Heart left ventricle (tissue), 16 donors: Measurements from ENCODE around the gene CASP8. TPM values are rescaled to one million over a fixed set of nuclear protein-coding genes. Genes with fewer than 3 reads are reported as not detected.

Source experiments
- ATAC-seq, 4 donors: fragments of 200-7000 bp; cut with Tn5 transposase; one replicate each; pipeline ENCODE4 v1.9.1; 2020 to 2022; ENCODE audit warnings: moderate library complexity in 4 of 4, mild to moderate bottlenecking in 3 of 4, moderate number of reproducible peaks in 1 of 4
- DNase-seq, 5 donors: peaks; one replicate each; pipeline ENCODE4 v3.0.0-alpha.2; 2020
- H3K27ac ChIP-seq, 12 donors: fragments of 200-600 bp; sonication (generic) in 4 of 12; one replicate each; pipeline versions ENCODE4 v1.5.0 to v1.8.0; 2016 to 2022; ENCODE audit warnings: mild to moderate bottlenecking in 2 of 12
- H3K27me3 ChIP-seq, 9 donors: fragments of 200-600 bp; sonication (generic) in 2 of 9; one replicate each; pipeline versions ENCODE4 v1.5.1 to v1.8.0; 2016 to 2022; ENCODE audit warnings: mild to moderate bottlenecking in 3 of 9
- H3K36me3 ChIP-seq, 9 donors: fragments of 200-600 bp; sonication (generic) in 2 of 9; one replicate each; pipeline versions ENCODE4 v1.5.0 to v1.8.0; 2018 to 2022; ENCODE audit warnings: mild to moderate bottlenecking in 2 of 9
- H3K4me1 ChIP-seq, 12 donors: fragments of 200-600 bp; sonication (generic) in 4 of 12; one replicate each; pipeline versions ENCODE4 v1.5.0 to v1.8.0; 2016 to 2022; ENCODE audit warnings: mild to moderate bottlenecking in 3 of 12
- H3K4me3 ChIP-seq, 12 donors: fragments of 200-600 bp; sonication (generic) in 4 of 12; one replicate each; pipeline versions ENCODE4 v1.5.0 to v1.8.0; 2017 to 2022; ENCODE audit warnings: mild to moderate bottlenecking in 9 of 12, moderate library complexity in 4 of 12
- H3K9me3 ChIP-seq, 12 donors: fragments of 200-600 bp; sonication (generic) in 4 of 12; one replicate each; pipeline versions ENCODE4 v1.5.0 to v1.8.0; 2016 to 2022; ENCODE audit warnings: mild to moderate bottlenecking in 1 of 12
- POLR2A ChIP-seq, 2 donors: fragments of 450-650 bp; IDR thresholded peaks; one replicate each; pipeline ENCODE4 v1.6.1; 2017; ENCODE audit warnings: antibody characterized with exemption in 2 of 2, mild to moderate bottlenecking in 2 of 2, moderate library complexity in 2 of 2
- WGBS, 4 donors: extraction: QIAGEN DNeasy Blood & Tissue Kit in 2 of 4; methylation state at CpG; one replicate each; pipeline versions ENCODE4 v1.1.5 to v1.1.7; 2013 to 2018; 5-methylcytosine and 5-hydroxymethylcytosine counted together
- intact Hi-C, 10 donors: fragments of 100-400 bp; cut with DNase I; formaldehyde crosslinking; loops; one replicate each; pipeline versions ENCODE4 v1.11.1 to v1.14.2; 2022
- polyA plus RNA-seq, 2 donors: library from polyadenylated mRNA; stranded (reverse); fragments of 200-250 nt; gene quantifications; one replicate each; pipeline ENCODE4 v1.2.3, GENCODE V29; 2013
- total RNA-seq, 9 donors: library from RNA; depleted of rRNA in 2 of 9; stranded (reverse); fragments of >200 nt in 2 of 9; fragmentation: NEBNext Ultra II Directional in 3 of 9; extraction: Animal tissue kit (Norgen Biotek cat#: 25700) in 3 of 9; gene quantifications; one replicate each; pipeline versions ENCODE4 v1.1.0 to v1.2.4, GENCODE V29; 2016 to 2023
- TF ChIP-seq, protein P1 (sequence below), 12 donors: fragments of 200-600 bp; sonication (generic) in 4 of 12; IDR thresholded peaks; one replicate each; pipeline versions ENCODE4 v1.5.0 to v1.8.0; 2018 to 2022; ENCODE audit warnings: antibody characterized with exemption in 12 of 12, mild to moderate bottlenecking in 5 of 12
- donor health status: ischemic (EF 13 %, LVEDD 7.1; RV severe dilation, severe dysfunction).
- donor health status: healthy with polysubstance abuse.
- donor health status: DM: no; HTN: yes; CAD: no.
- donor health status: DM: no; HTN: no; CAD: no.
- donor health status: ischemic (EF 25% LVEDD 6.9; RV normal size, moderate dysfunction).
- donor health status: ischemic (EF 25% LVEDD 5.7; RV mildly dilated, moderate dysfunction).
- donor health status: healthy.
- donor health status: DM: yes; HTN: yes; CAD: no.
- donor health status: ischemic (EF 35%, LVEDD 5.7; RV mildly dilated, moderate dysfunction).
- donor health status: nonischemic (EF 11% LVEDD 7.7; RV severe dilation, severe dysfunction).
- donor health status: DM: yes; HTN: yes; CAD: no.
- donor health status: PGD.
- donor health status: ischemic (EF 29% LVEDD 5.4; RV normal size, mild dysfunction).
- donor health status: nonischemic (EF 23%, LVEDD 6.1; RV moderate dilation, normal function).

The CASP8 gene
- total and polyA plus RNA-seq, 11 donors = 1.8 to 15.7 (median 2.9) TPM

GRCh38 chr2:201320701-201321100 lies 60.4 kb downstream of the CASP8 start:
- Histone ChIP-seq H3K36me3 (peaks cover 0 to 17% (median 0%) of the 10 kb centered on the region in 9 donors), H3K27ac (no peak overlapping the region), H3K4me1 (no peaks in the 10 kb centered on the region), H3K27me3 (no peaks in the 10 kb centered on the region), H3K4me3 (no peak overlapping the region), H3K9me3 (peaks cover 0 to 57% (median 16%) of the 10 kb centered on the region in 12 donors)
- TF ChIP-seq, protein P1, sequence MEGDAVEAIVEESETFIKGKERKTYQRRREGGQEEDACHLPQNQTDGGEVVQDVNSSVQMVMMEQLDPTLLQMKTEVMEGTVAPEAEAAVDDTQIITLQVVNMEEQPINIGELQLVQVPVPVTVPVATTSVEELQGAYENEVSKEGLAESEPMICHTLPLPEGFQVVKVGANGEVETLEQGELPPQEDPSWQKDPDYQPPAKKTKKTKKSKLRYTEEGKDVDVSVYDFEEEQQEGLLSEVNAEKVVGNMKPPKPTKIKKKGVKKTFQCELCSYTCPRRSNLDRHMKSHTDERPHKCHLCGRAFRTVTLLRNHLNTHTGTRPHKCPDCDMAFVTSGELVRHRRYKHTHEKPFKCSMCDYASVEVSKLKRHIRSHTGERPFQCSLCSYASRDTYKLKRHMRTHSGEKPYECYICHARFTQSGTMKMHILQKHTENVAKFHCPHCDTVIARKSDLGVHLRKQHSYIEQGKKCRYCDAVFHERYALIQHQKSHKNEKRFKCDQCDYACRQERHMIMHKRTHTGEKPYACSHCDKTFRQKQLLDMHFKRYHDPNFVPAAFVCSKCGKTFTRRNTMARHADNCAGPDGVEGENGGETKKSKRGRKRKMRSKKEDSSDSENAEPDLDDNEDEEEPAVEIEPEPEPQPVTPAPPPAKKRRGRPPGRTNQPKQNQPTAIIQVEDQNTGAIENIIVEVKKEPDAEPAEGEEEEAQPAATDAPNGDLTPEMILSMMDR (IDR thresholded peaks at IDR 0.05) = no peak
- no peak for TF ChIP-seq POLR2A (IDR thresholded peaks at IDR 0.05)
- no peak for ATAC-seq
- intact Hi-C loops = no loop called here
- 85 to 95% (median 94%) methylated on average over 2 to 4 of the region's 4 CpGs for WGBS, 4 donors
- DNase-seq = no peak

- Histone ChIP-seq H3K4me1 (no peaks in the 10 kb centered on the region), H3K27me3 (no peaks in the 10 kb centered on the region), H3K9me3 (peaks cover 0 to 71% (median 23%) of the 10 kb centered on the region in 12 donors), H3K4me3 (no peak overlapping the region), H3K36me3 (peaks cover 0 to 17% (median 0%) of the 10 kb centered on the region in 9 donors), H3K27ac (no peak overlapping the region)
- TF ChIP-seq, protein P1 (IDR thresholded peaks at IDR 0.05) = no peak
- TF ChIP-seq POLR2A (IDR thresholded peaks at IDR 0.05) = no peak
- ATAC-seq = no peak
- no peak for DNase-seq
- intact Hi-C loops = no loop called here
Measured at GRCh38 chr2:201322772-201323171, 62.4 kb downstream of the CASP8 start.

GRCh38 chr2:201327678-201328077 lies 67.3 kb downstream of the CASP8 start:
- Histone ChIP-seq H3K27ac (no peak overlapping the region), H3K4me1 (no peaks in the 10 kb centered on the region), H3K27me3 (no peaks in the 10 kb centered on the region), H3K4me3 (no peak overlapping the region), H3K9me3 (peaks cover 0 to 51% (median 18%) of the 10 kb centered on the region in 12 donors), H3K36me3 (peaks cover 0 to 15% (median 6%) of the 10 kb centered on the region in 9 donors)
- TF ChIP-seq, protein P1 (IDR thresholded peaks at IDR 0.05) = peak in 1 of 12 donors; percentile 5
- no peak for TF ChIP-seq POLR2A (IDR thresholded peaks at IDR 0.05)
- 84 to 91% (median 89%) methylated on average over 3 of the region's 3 CpGs for WGBS, 4 donors
- intact Hi-C loops = no loop called here
- ATAC-seq (no peak), DNase-seq (no peak)

DNA sequence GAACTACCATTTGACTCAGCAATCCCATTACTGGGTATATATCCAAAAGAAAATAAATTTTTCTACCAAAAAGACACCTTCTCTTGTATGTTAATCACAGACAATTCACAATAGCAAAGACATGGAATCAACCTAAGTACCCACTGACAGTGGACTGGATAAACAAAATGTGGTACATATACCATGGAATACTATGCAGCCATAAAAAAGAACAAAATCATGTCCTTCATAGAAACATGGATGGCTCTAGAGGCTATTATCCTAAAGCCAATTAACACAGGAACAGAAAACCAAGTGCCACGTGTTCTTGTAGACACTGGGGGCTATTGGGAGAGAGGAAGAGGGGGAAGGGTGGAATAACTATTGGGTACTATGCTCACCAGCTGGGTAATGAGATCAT lies 69.1 kb downstream of the CASP8 start:
- H3K9me3 ChIP-seq = peaks cover 0 to 35% (median 7%) of the 10 kb centered on the region in 12 donors
- TF ChIP-seq, protein P1 (IDR thresholded peaks at IDR 0.05) = no peak
- no peak for TF ChIP-seq POLR2A (IDR thresholded peaks at IDR 0.05)
- no peak overlapping the region for H3K4me3 ChIP-seq
- intact Hi-C loops = no loop called here
- 44 to 59% (median 52%) methylated on average over 1 of the region's 1 CpG for WGBS, 4 donors
- H3K27ac ChIP-seq = no peak overlapping the region
- ATAC-seq (no peak), DNase-seq (no peak)
- no peaks in the 10 kb centered on the region for H3K27me3 ChIP-seq
- H3K4me1 ChIP-seq = no peaks in the 10 kb centered on the region
- peaks cover 0 to 13% (median 6%) of the 10 kb centered on the region in 9 donors for H3K36me3 ChIP-seq

Other genes with a start within 250 kb of the CASP8 start
- 10 to 100 TPM in 5 of 9 donors, 1 to 10 TPM in 4; 5.8 to 16.3 (median 12.1) TPM for gene HYCC2, start 188.9 kb upstream of the CASP8 start, total RNA-seq
- 1 to 10 TPM; 3.7 to 5.5 TPM for gene HYCC2, start 188.9 kb upstream of the CASP8 start, polyA plus RNA-seq
- 100 to 1,000 TPM; 197 to 496 (median 348) TPM for gene NDUFB3, start 188.5 kb upstream of the CASP8 start, total RNA-seq
- gene NDUFB3, start 188.5 kb upstream of the CASP8 start, polyA plus RNA-seq = 100 to 1,000 TPM; 210 to 424 TPM
- 100 to 1,000 TPM; 130 to 279 (median 214) TPM for gene CFLAR, start 144.4 kb upstream of the CASP8 start, total RNA-seq
- gene CFLAR, start 144.4 kb upstream of the CASP8 start, polyA plus RNA-seq = 100 to 1,000 TPM; 120 to 249 TPM
- gene CASP10, start 77.4 kb upstream of the CASP8 start, total RNA-seq = 10 to 100 TPM in 2 of 9 donors, 1 to 10 TPM in 7; 4.3 to 24.0 (median 5.8) TPM
- gene CASP10, start 77.4 kb upstream of the CASP8 start, polyA plus RNA-seq = 1 to 10 TPM; 2.8 to 3.5 TPM
- gene FLACC1, start 96.8 kb downstream of the CASP8 start, total RNA-seq = 1 to 10 TPM; 3.9 to 8.1 (median 7.2) TPM
- 1 to 10 TPM; 1.1 to 3.7 TPM for gene FLACC1, start 96.8 kb downstream of the CASP8 start, polyA plus RNA-seq
- 100 to 1,000 TPM; 110 to 201 (median 146) TPM for gene TRAK2, start 190.9 kb downstream of the CASP8 start, total RNA-seq
- 10 to 100 TPM; 41.2 to 41.9 TPM for gene TRAK2, start 190.9 kb downstream of the CASP8 start, polyA plus RNA-seq
- gene STRADB, start 191.2 kb downstream of the CASP8 start, total RNA-seq = 100 to 1,000 TPM in 1 of 9 donors, 10 to 100 TPM in 8; 45.0 to 105 (median 57.9) TPM
- 10 to 100 TPM; 28.6 to 59.9 TPM for gene STRADB, start 191.2 kb downstream of the CASP8 start, polyA plus RNA-seq